ENCODE data around the gene SLC44A1.

The SLC44A1 gene

GRCh38 chr9:105485131-105485530 is 240.7 kb downstream of the SLC44A1 start:
- DNase-seq, result no peak
